GM13976 (cell line): ENCODE data around the gene ANXA6.

ENCODE experiments used
- DNase-seq: peaks from one replicate; pipeline ENCODE4 v3.0.0; 2012; ENCODE audit warnings: low spot score
- CTCF ChIP-seq: IDR thresholded peaks from 2 replicates; pipeline ENCODE4 v1.5.1; 2012; ENCODE audit warnings: borderline replicate concordance, mild to moderate bottlenecking; ENCODE audit not compliant: insufficient read depth; ENCODE audit errors: extremely low read depth, missing control alignments, control extremely low read depth
- in situ Hi-C: fragments of 300-500 bp; cut with MboI; formaldehyde crosslinking; loops from one replicate; pipeline ENCODE4 v1.12.0; 2022; ENCODE audit warnings: low sequenced_read_pairs, mixed read lengths, inconsistent platforms; ENCODE audit not compliant: unreplicated experiment

ANXA6 gene

GRCh38 chr5:151140686-151141459 lies 16.7 kb downstream of the ANXA6 start:
- TF ChIP-seq CTCF: no peak
- in situ Hi-C loops: no loop called here
- no peak for DNase-seq

DNA sequence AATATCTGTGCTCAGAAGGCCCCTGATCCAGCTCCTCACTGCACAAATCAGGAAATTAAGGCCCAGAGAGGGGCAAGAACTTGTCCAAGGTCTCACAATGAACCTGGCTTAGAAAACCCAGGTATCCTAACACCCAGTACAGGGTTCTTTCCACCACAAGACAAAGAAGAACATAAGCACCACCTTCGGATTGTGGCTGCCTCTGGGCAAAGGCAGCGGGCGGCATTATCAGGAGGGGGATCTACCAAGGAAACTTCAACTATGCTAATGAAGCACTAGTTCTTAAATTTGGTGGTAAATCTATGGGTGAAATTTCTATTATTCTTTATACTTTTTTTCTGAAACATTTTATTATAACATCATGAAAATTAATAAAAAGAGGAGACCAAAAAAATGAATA lies 17.9 kb downstream of the ANXA6 start:
- in situ Hi-C loops: no loop called here
- no peak for TF ChIP-seq CTCF
- no peak for DNase-seq

- in situ Hi-C loops: no loop called here
- no peak for TF ChIP-seq CTCF
- DNase-seq: no peak
These were observed 18.6 kb downstream of the ANXA6 start for GRCh38 chr5:151139015-151139414.

DNA sequence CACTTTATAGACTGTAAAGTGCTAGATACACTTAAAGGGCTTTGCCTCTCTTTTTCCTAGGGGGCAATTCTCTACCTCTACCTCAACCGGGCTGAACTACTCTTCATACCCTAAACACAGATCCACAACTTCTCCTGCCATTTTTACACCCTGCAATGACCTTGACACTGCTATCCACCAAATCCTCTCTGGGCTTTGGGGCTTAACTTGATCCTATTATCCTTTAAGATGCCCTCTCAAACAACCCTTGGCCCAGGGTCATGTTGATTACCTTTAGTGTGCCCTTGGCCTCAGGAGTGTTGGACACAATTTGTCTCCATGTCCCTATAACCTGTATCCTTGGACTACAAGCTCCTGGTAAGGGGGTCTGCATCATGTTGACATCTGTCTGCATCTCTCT lies 19.5 kb downstream of the ANXA6 start:
- no peak for TF ChIP-seq CTCF
- in situ Hi-C loops: no loop called here
- no peak for DNase-seq

DNA sequence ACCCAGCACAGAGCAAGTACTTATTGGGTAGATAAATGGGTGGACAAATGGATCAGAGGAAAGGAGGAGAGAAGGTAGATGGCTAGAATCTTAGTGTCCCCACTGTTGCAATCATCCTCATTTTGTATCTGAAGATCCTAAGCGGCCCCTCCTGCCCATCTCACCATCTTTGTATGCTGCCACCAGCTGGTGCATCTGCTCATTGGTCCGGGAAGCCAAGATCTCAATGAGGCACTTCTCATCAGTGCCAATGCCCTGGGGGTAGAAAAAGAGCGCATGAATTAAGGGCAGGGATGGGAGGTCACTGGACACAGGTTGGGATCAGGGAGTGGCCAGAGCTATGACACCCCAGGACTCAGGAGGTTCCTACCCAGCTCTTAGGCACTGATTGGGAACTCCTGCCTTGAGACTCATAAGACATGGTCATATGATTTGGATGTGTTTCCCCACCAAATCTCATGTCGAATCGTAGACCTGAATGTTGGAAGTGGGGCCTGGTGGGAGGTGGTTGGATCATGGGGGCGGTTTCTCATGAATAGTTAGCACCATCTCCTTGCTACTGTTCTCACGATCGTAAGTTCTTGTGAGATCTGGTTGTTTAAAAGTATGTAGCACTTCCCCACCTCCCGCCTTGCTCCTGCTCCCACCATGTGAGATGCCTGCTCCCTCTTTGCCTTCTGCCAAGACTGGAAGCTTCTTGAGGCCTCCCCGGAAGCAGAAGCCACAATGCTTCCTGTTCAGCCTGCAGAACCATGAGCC lies 20.3 kb downstream of the ANXA6 start:
- in situ Hi-C loops: no loop called here
- TF ChIP-seq CTCF: no peak
- DNase-seq: no peak

GRCh38 chr5:151134228-151134627 lies 23.4 kb downstream of the ANXA6 start:
- in situ Hi-C loops: no loop called here
- TF ChIP-seq CTCF: no peak

More at GRCh38 chr5:151134228-151134627, 23.4 kb downstream of the ANXA6 start:
- no peak for DNase-seq
